Type B pancreatic cell (in vitro differentiated cells): ENCODE measurements around the gene RABL2B. TPM values are rescaled to one million over a fixed set of nuclear protein-coding genes. Genes with fewer than 3 reads are reported as not detected.

Experiments
- DNase-seq: peaks from one replicate; pipeline ENCODE4 v3.0.0; 2021; ENCODE audit warnings: mixed read lengths; ENCODE audit not compliant: unreplicated experiment; ENCODE audit errors: extremely low spot score
- H3K27ac Mint-ChIP-seq: 2 replicates; pipeline ENCODE4 v1.8.0; 2021; ENCODE audit warnings: mild to moderate bottlenecking, mixed read lengths
- H3K27me3 Mint-ChIP-seq: 2 replicates; pipeline ENCODE4 v1.8.0; 2021; ENCODE audit warnings: mixed read lengths
- H3K36me3 Mint-ChIP-seq: 2 replicates; pipeline ENCODE4 v1.8.0; 2021; ENCODE audit warnings: mixed read lengths
- H3K4me1 Mint-ChIP-seq: one replicate; pipeline ENCODE4 v1.8.0; 2021; ENCODE audit warnings: mixed read lengths; ENCODE audit not compliant: unreplicated experiment
- H3K4me3 Mint-ChIP-seq: 2 replicates; pipeline ENCODE4 v1.8.0; 2021; ENCODE audit warnings: mild to moderate bottlenecking, mixed read lengths
- H3K9me3 Mint-ChIP-seq: 2 replicates; pipeline ENCODE4 v1.8.0; 2021; ENCODE audit warnings: mixed read lengths
- CTCF ChIP-seq: fragments of 200-600 bp; sonication (generic); conservative IDR thresholded peaks from 2 replicates; pipeline ENCODE4 v1.5.0; 2021; ENCODE audit warnings: antibody characterized with exemption, mild to moderate bottlenecking
- total RNA-seq: library from RNA; stranded (reverse); gene quantifications from 2 replicates; pipeline ENCODE4 v1.2.1, GENCODE V29; 2021; ENCODE audit warnings: low replicate concordance

RABL2B gene
- total RNA-seq, 1 donor from 2014 or later, result 60.4 TPM

GRCh38 chr22:50721257-50721844, 62.1 kb downstream of the RABL2B start:
- Mint-ChIP-seq H3K4me3 (no peak overlapping the region), H3K4me1 (no peaks in the 10 kb centered on the region), H3K36me3 (peaks cover 11% of the 10 kb centered on the region), H3K9me3 (no peaks in the 10 kb centered on the region), H3K27me3 (peaks cover 43% of the 10 kb centered on the region), H3K27ac (no peak overlapping the region)
- no peak for DNase-seq
- TF ChIP-seq CTCF, result no peak

GRCh38 chr22:50720301-50721256, 62.9 kb downstream of the RABL2B start:
- no peak overlapping the region for H3K4me3 Mint-ChIP-seq
- no peak overlapping the region for H3K27ac Mint-ChIP-seq
- peaks cover 11% of the 10 kb centered on the region for H3K36me3 Mint-ChIP-seq
- no peaks in the 10 kb centered on the region for H3K4me1 Mint-ChIP-seq
- H3K27me3 Mint-ChIP-seq, result peaks cover 43% of the 10 kb centered on the region
- TF ChIP-seq CTCF, result no peak
- H3K9me3 Mint-ChIP-seq, result no peaks in the 10 kb centered on the region
- DNase-seq, result no peak

- H3K27me3 Mint-ChIP-seq, result peaks cover 43% of the 10 kb centered on the region
- no peak overlapping the region for H3K27ac Mint-ChIP-seq
- H3K4me3 Mint-ChIP-seq, result no peak overlapping the region
- TF ChIP-seq CTCF, result no peak
- no peaks in the 10 kb centered on the region for H3K4me1 Mint-ChIP-seq
- no peaks in the 10 kb centered on the region for H3K9me3 Mint-ChIP-seq
- no peak for DNase-seq
- H3K36me3 Mint-ChIP-seq, result peaks cover 8% of the 10 kb centered on the region
These were observed 63.6 kb downstream of the RABL2B start for GRCh38 chr22:50719814-50720300.

- no peaks in the 10 kb centered on the region for H3K4me1 Mint-ChIP-seq
- peaks cover 8% of the 10 kb centered on the region for H3K36me3 Mint-ChIP-seq
- peaks cover 43% of the 10 kb centered on the region for H3K27me3 Mint-ChIP-seq
- no peaks in the 10 kb centered on the region for H3K9me3 Mint-ChIP-seq
- H3K27ac Mint-ChIP-seq, result no peak overlapping the region
- no peak for TF ChIP-seq CTCF
- no peak for DNase-seq
- H3K4me3 Mint-ChIP-seq, result no peak overlapping the region
These were observed 65.1 kb downstream of the RABL2B start for GRCh38 chr22:50718352-50718709.

- Mint-ChIP-seq H3K27me3 (peaks cover 40% of the 10 kb centered on the region), H3K9me3 (no peaks in the 10 kb centered on the region), H3K4me3 (no peak overlapping the region), H3K27ac (no peak overlapping the region), H3K36me3 (peaks cover 5% of the 10 kb centered on the region), H3K4me1 (no peaks in the 10 kb centered on the region)
- no peak for DNase-seq
- no peak for TF ChIP-seq CTCF
These were observed 65.6 kb downstream of the RABL2B start for GRCh38 chr22:50717709-50718351.

Other genes starting within 250 kb of the RABL2B start
- gene KLHDC7B, start 237.7 kb downstream of the RABL2B start, total RNA-seq, result 0.10 TPM in 1 of 2 replicates, not detected in the other
- not detected in 2 replicates for gene SYCE3, start 220.7 kb downstream of the RABL2B start, total RNA-seq
- gene CPT1B, start 205.2 kb downstream of the RABL2B start, total RNA-seq, result 68.4 and 94.5 TPM in 2 replicates
- 88.1 and 96.9 TPM in 2 replicates for gene CHKB, start 200.8 kb downstream of the RABL2B start, total RNA-seq
- gene MAPK8IP2, start 182.8 kb downstream of the RABL2B start, total RNA-seq, result 13.0 and 16.5 TPM in 2 replicates
- 26.1 and 32.1 TPM in 2 replicates for gene ARSA, start 155.5 kb downstream of the RABL2B start, total RNA-seq
- 6.8 and 13.1 TPM in 2 replicates for gene SHANK3, start 110.8 kb downstream of the RABL2B start, total RNA-seq
- 0.19 and 0.22 TPM in 2 replicates for gene ACR, start 45.4 kb downstream of the RABL2B start, total RNA-seq